ENCODE data around the gene ZNF682. TPM values are rescaled to one million over a fixed set of nuclear protein-coding genes. Genes with fewer than 3 reads are reported as not detected.
"Not testable (repeated sequence)": the region's sequence is repeated elsewhere in the genome, so short reads cannot be mapped to it uniquely, and the experiment has no call there.

ZNF682 gene
- 0.86 and 1.3 TPM in 2 replicates for total RNA-seq

- TF ChIP-seq CTCF (IDR thresholded peaks at IDR 0.05; ENCODE audit: insufficient read depth, low read depth, low read length), result no peak
- H3K4me3 ChIP-seq (ENCODE audit: low read depth, low read length), result peak within 1 kb of the TSS; percentile 87
- peak; percentile 93 for DNase-seq (ENCODE audit: low read depth)
Measured at GRCh38 chr19:20039203-20039723, at the start of gene ZNF682. ZNF682 (minus strand) TSS chr19:20039505; CDS start chr19:20039345, 160 bp downstream.

GRCh38 chr19:20082876-20083275 is 43.6 kb upstream of the ZNF682 start:
- not testable (repeated sequence) for H3K4me3 ChIP-seq (ENCODE audit: low read depth, low read length)

DNA sequence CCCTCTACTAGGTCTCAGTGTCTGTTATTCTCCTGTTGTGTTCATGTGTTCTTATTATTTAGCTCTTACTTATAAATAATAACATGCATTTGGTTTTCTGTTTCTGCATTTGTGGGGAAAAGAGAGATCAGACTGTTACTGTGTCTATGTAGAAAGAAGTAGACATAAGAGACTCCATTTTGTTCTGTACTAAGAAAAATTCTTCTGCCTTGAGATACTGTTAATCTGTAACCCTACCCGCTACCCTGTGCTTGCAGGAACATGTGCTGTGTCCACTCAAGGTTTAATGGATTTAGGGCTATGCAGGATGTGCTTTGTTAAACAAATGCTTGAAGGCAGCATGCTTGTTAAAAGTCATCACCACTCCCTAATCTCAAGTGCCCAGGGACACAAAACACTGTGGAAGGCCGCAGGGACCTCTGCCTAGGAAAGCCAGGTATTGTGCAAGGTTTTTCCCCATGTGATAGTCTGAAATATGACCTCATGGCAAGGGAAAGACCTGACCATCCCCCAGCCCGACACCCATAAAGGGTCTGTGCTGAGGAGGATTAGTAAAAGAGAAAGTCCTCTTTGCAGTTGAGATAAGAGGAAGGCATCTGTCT is 43.0 kb upstream of the ZNF682 start:
- not testable (repeated sequence) for H3K4me3 ChIP-seq (ENCODE audit: low read depth, low read length)
- peak; percentile 89 for DNase-seq (ENCODE audit: low read depth)

More at GRCh38 chr19:20082876-20083275, 43.6 kb upstream of the ZNF682 start:
- peak; percentile 2 for DNase-seq (ENCODE audit: low read depth)

DNA sequence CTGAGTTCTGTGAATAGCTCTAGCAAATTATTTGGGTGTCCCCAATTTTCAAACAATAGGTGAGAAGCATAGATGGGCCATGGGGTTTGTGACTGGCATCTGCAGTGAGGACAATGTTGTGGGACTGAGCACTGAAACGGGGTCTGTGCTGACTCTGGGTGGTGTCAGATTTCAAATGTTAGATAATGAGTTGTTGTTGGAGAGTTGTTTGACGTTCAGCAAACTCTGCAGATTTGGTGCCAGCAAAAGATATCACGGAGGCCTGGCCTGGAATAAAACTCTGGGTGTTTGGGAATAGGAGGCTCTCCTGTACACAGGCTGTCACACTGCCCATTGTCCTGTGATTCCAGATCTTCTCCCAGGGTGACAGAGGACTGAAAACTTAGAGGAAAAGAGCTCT is 41.4 kb upstream of the ZNF682 start:
- TF ChIP-seq CTCF (IDR thresholded peaks at IDR 0.05; ENCODE audit: insufficient read depth, low read depth, low read length), result no peak
- H3K4me3 ChIP-seq (ENCODE audit: low read depth, low read length), result no peak overlapping the region
- peak; percentile 2 for DNase-seq (ENCODE audit: low read depth)

- TF ChIP-seq CTCF (IDR thresholded peaks at IDR 0.05; ENCODE audit: insufficient read depth, low read depth, low read length), result no peak
- peak; percentile 67 for DNase-seq (ENCODE audit: low read depth)
Measured at GRCh38 chr19:20079476-20079875, 40.2 kb upstream of the ZNF682 start.

DNA sequence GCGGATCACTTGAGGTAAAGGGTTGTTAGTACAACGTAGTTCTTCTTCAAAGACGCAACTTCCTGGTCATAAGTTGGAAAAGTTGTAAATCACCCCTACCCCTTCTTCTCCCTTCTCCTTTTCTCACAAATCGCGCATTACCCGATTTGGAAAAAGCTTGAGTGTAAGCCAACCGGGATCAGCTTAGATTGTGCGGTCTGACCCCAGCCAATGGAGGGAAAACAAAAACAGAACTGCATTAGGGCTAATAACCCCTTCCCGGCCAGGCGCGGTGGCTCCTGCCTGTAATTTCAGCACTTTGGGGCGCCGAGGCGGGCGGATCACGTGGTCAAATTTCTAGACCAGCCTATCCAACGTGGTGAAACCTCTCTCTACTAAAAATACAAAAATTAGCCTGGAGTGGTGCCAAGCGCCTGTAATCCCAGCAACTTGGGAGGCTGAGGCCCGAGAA is 39.3 kb upstream of the ZNF682 start:
- peak; percentile 80 for DNase-seq (ENCODE audit: low read depth)
- peak overlapping the region; percentile 66 for H3K4me3 ChIP-seq (ENCODE audit: low read depth, low read length)
- no peak for TF ChIP-seq CTCF (IDR thresholded peaks at IDR 0.05; ENCODE audit: insufficient read depth, low read depth, low read length)

More at GRCh38 chr19:20079476-20079875, 40.2 kb upstream of the ZNF682 start:
- peak overlapping the region; percentile 66 for H3K4me3 ChIP-seq (ENCODE audit: low read depth, low read length)

DNA sequence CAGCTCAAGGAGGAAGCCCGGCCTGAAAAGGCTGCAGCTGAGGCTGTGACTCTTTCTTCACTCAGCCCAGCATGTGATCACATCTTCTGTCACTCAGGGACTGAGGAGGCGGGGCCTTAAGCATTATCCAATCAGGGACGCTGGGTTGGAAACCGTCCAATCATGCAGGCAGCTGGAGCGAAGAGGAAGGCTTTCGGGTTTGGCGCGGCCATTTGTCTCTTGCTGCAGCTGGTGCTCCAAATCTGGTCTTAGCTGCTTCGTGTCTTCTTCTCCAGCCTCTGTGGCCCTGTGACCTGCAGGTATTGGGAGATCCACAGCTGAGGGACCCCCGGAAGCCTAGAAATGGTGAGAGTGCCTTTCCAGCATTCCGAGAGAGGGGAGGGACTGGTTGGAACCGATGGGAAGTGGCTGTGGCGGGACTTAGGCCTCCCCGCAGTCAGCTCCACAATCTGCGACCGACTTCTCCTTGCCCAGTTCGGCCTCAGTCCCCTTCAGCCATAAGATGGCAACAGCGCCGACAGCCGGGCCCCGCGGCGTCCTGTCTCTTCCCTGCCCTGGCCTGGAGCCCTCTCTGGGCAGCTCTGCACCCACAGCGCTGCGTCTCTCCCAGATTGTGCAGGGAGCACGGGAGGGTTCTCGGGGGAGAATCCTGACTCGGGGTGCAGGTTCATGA is 38.6 kb upstream of the ZNF682 start, which contains the start of gene ZNF90:
TSS of gene ZNF90 (plus strand) at position 210 of the 673 bp plus-strand sequence. CDS start at position 343, 133 bp downstream.
- TF ChIP-seq CTCF (IDR thresholded peaks at IDR 0.05; ENCODE audit: insufficient read depth, low read depth, low read length), result no peak
- peak within 1 kb of the TSS; percentile 66 for H3K4me3 ChIP-seq (ENCODE audit: low read depth, low read length)
- peak; percentile 94 for DNase-seq (ENCODE audit: low read depth)

All from fibroblast of villous mesenchyme (primary cell).